Progenitor cell of endocrine pancreas (in vitro differentiated cells): ENCODE results near the gene CMTM2. TPM values are rescaled to one million over a fixed set of nuclear protein-coding genes. Genes with fewer than 3 reads are reported as not detected.

ENCODE experiments used
- DNase-seq: peaks from one replicate; pipeline ENCODE4 v3.0.0; 2021; ENCODE audit warnings: low spot score; ENCODE audit not compliant: unreplicated experiment
- H3K27ac Mint-ChIP-seq: 2 replicates; pipeline ENCODE4 v1.8.0; 2021; ENCODE audit warnings: mild to moderate bottlenecking, moderate library complexity, mixed read lengths
- H3K27me3 Mint-ChIP-seq: 2 replicates; pipeline ENCODE4 v1.8.0; 2021; ENCODE audit warnings: mixed read lengths
- H3K36me3 Mint-ChIP-seq: 2 replicates; pipeline ENCODE4 v1.8.0; 2022; ENCODE audit warnings: mixed read lengths; ENCODE audit not compliant: insufficient read depth
- H3K4me1 Mint-ChIP-seq: 2 replicates; pipeline ENCODE4 v1.8.0; 2021; ENCODE audit warnings: low read depth, mixed read lengths
- H3K4me3 Mint-ChIP-seq: 2 replicates; pipeline ENCODE4 v1.8.0; 2021; ENCODE audit warnings: low read depth, mild to moderate bottlenecking, moderate library complexity, mixed read lengths
- H3K9me3 Mint-ChIP-seq: 2 replicates; pipeline ENCODE4 v1.8.0; 2021; ENCODE audit warnings: low read depth, mixed read lengths
- total RNA-seq: library from RNA; stranded (reverse); gene quantifications from 2 replicates; pipeline ENCODE4 v1.2.1, GENCODE V29; 2021
- TF ChIP-seq, protein P1 (sequence below): fragments of 200-600 bp; sonication (generic); IDR thresholded peaks from one replicate; pipeline ENCODE4 v1.5.0; 2021; ENCODE audit warnings: antibody characterized with exemption, mild to moderate bottlenecking; ENCODE audit not compliant: unreplicated experiment

CMTM2 gene
- total RNA-seq, 1 donor from 2014 or later = not detected

DNA sequence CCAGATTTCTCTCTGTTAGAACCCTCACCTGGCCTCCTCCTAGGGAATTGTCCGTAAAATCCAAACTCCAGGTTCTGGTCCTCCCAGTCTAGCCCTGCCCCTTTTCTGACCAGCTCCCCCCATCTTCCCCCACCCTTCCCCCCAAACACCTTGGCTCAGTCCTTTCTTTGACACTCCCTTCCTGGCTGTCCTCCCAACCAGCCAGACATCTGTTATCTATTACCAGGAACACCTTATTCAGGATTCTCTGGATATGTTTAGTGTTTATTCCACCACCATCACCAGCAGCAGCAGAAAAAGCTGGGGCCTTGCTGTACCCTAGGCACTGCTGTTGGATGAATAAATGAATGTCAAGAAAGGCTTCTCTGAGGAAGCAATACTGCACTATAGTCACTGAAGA is 21.2 kb downstream of the CMTM2 start:
- H3K4me3 Mint-ChIP-seq = no peak overlapping the region
- H3K27ac Mint-ChIP-seq = no peak overlapping the region
- TF ChIP-seq, protein P1, sequence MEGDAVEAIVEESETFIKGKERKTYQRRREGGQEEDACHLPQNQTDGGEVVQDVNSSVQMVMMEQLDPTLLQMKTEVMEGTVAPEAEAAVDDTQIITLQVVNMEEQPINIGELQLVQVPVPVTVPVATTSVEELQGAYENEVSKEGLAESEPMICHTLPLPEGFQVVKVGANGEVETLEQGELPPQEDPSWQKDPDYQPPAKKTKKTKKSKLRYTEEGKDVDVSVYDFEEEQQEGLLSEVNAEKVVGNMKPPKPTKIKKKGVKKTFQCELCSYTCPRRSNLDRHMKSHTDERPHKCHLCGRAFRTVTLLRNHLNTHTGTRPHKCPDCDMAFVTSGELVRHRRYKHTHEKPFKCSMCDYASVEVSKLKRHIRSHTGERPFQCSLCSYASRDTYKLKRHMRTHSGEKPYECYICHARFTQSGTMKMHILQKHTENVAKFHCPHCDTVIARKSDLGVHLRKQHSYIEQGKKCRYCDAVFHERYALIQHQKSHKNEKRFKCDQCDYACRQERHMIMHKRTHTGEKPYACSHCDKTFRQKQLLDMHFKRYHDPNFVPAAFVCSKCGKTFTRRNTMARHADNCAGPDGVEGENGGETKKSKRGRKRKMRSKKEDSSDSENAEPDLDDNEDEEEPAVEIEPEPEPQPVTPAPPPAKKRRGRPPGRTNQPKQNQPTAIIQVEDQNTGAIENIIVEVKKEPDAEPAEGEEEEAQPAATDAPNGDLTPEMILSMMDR = no peak
- H3K36me3 Mint-ChIP-seq = no peaks in the 10 kb centered on the region
- peaks cover 7% of the 10 kb centered on the region for H3K4me1 Mint-ChIP-seq
- no peaks in the 10 kb centered on the region for H3K27me3 Mint-ChIP-seq
- H3K9me3 Mint-ChIP-seq = no peaks in the 10 kb centered on the region
- no peak for DNase-seq

DNA sequence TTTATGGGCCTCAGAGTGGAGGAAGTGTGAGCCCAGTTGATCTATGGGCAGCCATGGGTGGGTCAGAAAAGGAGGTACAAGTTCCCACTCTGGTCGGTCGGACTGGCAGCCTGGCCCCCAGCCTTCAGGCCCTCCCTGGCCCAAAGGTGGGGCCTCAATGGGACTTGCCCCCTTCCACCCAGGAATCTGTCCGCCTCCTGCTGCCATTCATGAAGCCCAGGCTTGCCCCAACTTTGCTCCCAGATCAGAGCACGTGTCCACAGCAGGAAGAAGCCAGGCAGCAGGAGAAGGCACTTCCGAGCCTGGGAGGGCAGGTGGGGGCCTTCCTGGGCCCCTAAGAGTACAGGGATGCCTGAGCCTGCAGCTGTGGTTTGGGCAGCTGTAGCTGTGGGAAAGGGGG is 22.2 kb downstream of the CMTM2 start:
- H3K36me3 Mint-ChIP-seq = no peaks in the 10 kb centered on the region
- peaks cover 9% of the 10 kb centered on the region for H3K4me1 Mint-ChIP-seq
- TF ChIP-seq, protein P1 = no peak
- H3K4me3 Mint-ChIP-seq = no peak overlapping the region
- no peak overlapping the region for H3K27ac Mint-ChIP-seq
- DNase-seq = no peak
- no peaks in the 10 kb centered on the region for H3K27me3 Mint-ChIP-seq
- H3K9me3 Mint-ChIP-seq = no peaks in the 10 kb centered on the region

DNA sequence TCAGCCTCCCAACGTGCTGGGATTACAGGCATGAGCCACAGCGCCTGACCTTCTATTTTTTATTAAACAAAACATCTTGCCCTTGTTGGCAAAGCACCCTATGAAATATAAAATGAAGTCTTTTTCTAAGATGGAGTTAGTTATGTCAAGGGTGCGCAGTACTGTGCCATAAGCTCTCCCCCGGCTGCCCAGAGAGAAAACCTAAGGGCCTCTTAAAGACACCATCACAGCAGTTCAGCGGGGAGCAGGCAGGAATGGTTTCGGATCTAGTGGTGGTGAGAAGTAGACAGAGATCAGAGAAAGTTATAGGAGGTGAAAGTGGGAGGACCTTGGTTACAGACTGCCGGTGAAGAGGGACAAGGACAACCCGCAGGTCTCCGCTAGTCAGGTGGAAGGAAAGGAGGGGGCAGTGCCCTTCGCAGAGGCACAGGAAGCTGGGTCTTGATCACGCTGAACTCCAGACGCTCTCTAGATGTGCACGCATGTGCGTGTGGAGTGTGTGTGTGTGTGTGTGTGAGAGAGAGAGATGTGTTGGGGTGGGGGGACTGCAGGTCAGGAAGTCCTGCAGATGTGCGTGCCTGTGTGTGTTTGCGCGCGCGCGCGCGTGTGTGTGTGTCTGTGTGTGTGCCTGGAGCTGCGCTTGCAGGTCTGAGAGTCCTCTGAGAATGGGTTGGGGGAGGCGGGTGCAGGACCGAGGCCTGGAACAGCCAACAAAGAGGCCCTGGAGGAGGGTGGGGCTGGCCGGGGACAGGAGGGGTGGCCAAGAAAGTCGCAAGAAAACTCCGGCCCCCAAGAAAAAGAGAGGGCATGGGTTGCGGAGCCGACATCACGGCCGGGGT is 24.5 kb downstream of the CMTM2 start:
- H3K36me3 Mint-ChIP-seq = no peaks in the 10 kb centered on the region
- DNase-seq = peak; percentile 57
- H3K4me1 Mint-ChIP-seq = peaks cover 9% of the 10 kb centered on the region
- peak overlapping the region; percentile 93 for H3K4me3 Mint-ChIP-seq
- H3K9me3 Mint-ChIP-seq = no peaks in the 10 kb centered on the region
- peak overlapping the region; percentile 88 for H3K27ac Mint-ChIP-seq
- no peaks in the 10 kb centered on the region for H3K27me3 Mint-ChIP-seq
- TF ChIP-seq, protein P1 = no peak

DNA sequence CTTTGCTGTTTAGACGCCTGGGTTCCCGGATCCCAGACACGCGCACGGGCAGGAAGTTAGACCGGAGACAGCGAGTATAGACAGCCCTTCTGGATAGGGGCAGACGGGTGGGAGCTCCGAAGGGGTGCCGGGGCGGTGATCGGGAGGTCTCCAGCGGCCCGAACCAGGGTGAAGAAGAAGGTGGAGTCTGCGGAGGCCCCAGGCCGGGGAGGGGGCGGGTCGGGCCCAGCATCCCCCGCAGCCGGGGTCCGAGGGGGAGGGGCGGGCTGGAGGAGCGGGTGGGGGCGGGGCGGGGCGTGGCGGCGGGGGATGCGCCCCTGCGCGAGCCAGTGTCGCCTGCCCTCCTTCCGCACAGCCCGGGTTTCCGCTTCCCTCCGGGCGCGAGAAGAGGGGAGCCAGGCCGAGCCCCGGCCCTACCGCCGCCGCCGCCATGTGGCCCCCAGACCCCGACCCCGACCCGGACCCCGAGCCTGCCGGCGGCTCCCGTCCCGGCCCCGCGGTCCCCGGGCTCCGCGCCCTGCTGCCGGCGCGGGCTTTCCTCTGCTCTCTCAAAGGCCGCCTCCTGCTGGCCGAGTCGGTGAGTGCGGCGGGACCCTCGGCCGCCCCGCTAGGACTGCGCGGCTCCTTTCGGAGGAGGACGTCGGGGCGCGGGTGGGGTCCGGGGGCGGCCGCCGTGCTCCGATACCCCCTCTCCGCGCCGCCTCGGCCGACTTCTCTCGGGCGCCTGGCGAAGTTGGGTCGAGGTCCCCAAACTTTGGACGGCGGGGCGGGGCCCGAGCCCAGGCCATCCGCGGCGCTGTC is 25.3 kb downstream of the CMTM2 start, which contains the start of gene CMTM3:
TSS of gene CMTM3 (plus strand) at position 329 of the 801 bp plus-strand sequence. CDS start at position 431, 102 bp downstream.
- Mint-ChIP-seq H3K27me3 (no peaks in the 10 kb centered on the region), H3K4me3 (peak within 1 kb of the TSS; percentile 93), H3K27ac (peak within 1 kb of the TSS; percentile 88), H3K9me3 (no peaks in the 10 kb centered on the region), H3K36me3 (no peaks in the 10 kb centered on the region), H3K4me1 (peaks cover 9% of the 10 kb centered on the region)
- peak; percentile 72 for DNase-seq
- TF ChIP-seq, protein P1 = peak; percentile 90
